ENCODE data around the gene IMMP2L.

DNA sequence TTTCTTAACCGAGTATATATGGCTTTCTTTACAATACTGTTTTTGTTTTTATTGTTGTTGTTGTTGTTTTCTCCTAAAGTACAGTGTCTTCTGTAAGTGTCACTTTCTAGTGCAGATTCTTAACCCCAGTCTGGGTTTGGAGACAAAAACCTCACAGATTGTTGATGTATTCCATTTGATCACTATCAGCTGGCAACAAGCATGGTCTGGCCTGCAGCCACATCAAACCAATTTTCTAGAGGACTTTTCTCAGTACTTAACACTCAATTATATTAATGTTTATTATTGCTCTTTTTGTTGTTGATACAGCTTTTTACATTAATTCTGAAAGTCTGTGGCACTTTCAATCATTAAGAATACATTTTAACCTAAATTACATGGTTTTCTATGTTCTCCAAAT lies 454.3 kb downstream of the IMMP2L start:
- TF ChIP-seq, protein P1, sequence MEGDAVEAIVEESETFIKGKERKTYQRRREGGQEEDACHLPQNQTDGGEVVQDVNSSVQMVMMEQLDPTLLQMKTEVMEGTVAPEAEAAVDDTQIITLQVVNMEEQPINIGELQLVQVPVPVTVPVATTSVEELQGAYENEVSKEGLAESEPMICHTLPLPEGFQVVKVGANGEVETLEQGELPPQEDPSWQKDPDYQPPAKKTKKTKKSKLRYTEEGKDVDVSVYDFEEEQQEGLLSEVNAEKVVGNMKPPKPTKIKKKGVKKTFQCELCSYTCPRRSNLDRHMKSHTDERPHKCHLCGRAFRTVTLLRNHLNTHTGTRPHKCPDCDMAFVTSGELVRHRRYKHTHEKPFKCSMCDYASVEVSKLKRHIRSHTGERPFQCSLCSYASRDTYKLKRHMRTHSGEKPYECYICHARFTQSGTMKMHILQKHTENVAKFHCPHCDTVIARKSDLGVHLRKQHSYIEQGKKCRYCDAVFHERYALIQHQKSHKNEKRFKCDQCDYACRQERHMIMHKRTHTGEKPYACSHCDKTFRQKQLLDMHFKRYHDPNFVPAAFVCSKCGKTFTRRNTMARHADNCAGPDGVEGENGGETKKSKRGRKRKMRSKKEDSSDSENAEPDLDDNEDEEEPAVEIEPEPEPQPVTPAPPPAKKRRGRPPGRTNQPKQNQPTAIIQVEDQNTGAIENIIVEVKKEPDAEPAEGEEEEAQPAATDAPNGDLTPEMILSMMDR (IDR thresholded peaks at IDR 0.05) = no peak
- TF ChIP-seq POLR2A (IDR thresholded peaks at IDR 0.05) = no peak

All from thyroid gland (tissue), 4 donors.